SK-N-SH (cell line): ENCODE measurements around the gene CNRIP1. TPM values are rescaled to one million over a fixed set of nuclear protein-coding genes. Genes with fewer than 3 reads are reported as not detected.

Experiments used
- CTCF ChIA-PET: fragments of 300-600, 350-600 bp; formaldehyde crosslinking; extraction: SDS; loops from one replicate; lab custom pipeline; 2021; lab: Yijun Ruan, JAX
- POLR2A ChIA-PET: fragments of 350-600 bp; sonication (Branson Sonifier 250); formaldehyde crosslinking; extraction: SDS; loops from one replicate; lab custom pipeline; 2020; ENCODE audit warnings: antibody characterized with exemption, inconsistent platforms; lab: Yijun Ruan, JAX
- DNase-seq: peaks from one replicate; pipeline ENCODE4 v3.0.0; 2012
- H2AFZ ChIP-seq: fragments of 200-600 bp; sonication (generic); 2 replicates; pipeline ENCODE4 v1.8.1; 2016; ENCODE audit warnings: antibody characterized with exemption, mild to moderate bottlenecking, low read depth
- H3F3A ChIP-seq: fragments of 200-600 bp; sonication (generic); replicated peaks from 2 replicates; pipeline ENCODE3; 2016; ENCODE audit warnings: antibody characterized with exemption, mild to moderate bottlenecking; ENCODE audit not compliant: insufficient read depth
- H3K27ac ChIP-seq, 2 experiments: fragments of 200-500 bp in 1 of 2; fragments of 200-600 bp in 1 of 2; sonication (Bioruptor generic) in 1 of 2; sonication (generic), shearing (Covaris generic) in 1 of 2; 2 replicates each; pipeline versions ENCODE4 v1.5.1 to v1.6.1; 2014 to 2016; ENCODE audit warnings: low read depth in 2 of 2, inconsistent platforms in 1 of 2, low read length in 1 of 2, mild to moderate bottlenecking in 1 of 2, mixed read lengths in 1 of 2
- H3K27me3 ChIP-seq: fragments of 200-600 bp; sonication (generic), shearing (Covaris generic); 2 replicates; pipeline ENCODE4 v1.6.1; 2016; ENCODE audit warnings: mixed run types; ENCODE audit not compliant: insufficient read depth
- H3K36me3 ChIP-seq, 2 experiments: fragments of 200-500 bp in 1 of 2; fragments of 200-600 bp in 1 of 2; sonication (Bioruptor generic) in 1 of 2; sonication (generic) in 1 of 2; replicated peaks in 1 of 2; 2 replicates each; pipeline versions ENCODE3 to v1.5.1; 2014 to 2016; ENCODE audit warnings: low read length in 1 of 2, mild to moderate bottlenecking in 1 of 2; ENCODE audit not compliant: insufficient read depth in 2 of 2, control insufficient read depth in 1 of 2
- H3K4me1 ChIP-seq, 2 experiments: fragments of 200-500 bp in 1 of 2; fragments of 200-600 bp in 1 of 2; sonication (Bioruptor generic) in 1 of 2; sonication (generic), shearing (Covaris generic) in 1 of 2; 2 replicates each; pipeline versions ENCODE4 v1.5.1 to v1.6.1; 2014 to 2016; ENCODE audit warnings: low read depth in 1 of 2, low read length in 1 of 2, mixed run types in 1 of 2; ENCODE audit not compliant: insufficient read depth in 2 of 2, control insufficient read depth in 1 of 2
- H3K4me2 ChIP-seq: fragments of 200-600 bp; sonication (generic), shearing (Covaris generic); 2 replicates; pipeline ENCODE4 v1.6.1; 2017; ENCODE audit warnings: mixed run types
- H3K4me3 ChIP-seq, 2 experiments: fragments of 200-500 bp in 1 of 2; fragments of 200-600 bp in 1 of 2; sonication (Bioruptor generic) in 1 of 2; sonication (generic), shearing (Covaris generic) in 1 of 2; 2 replicates each; pipeline versions ENCODE4 v1.5.1 to v1.8.1; 2014 to 2016; ENCODE audit warnings: low read depth in 2 of 2, inconsistent platforms in 1 of 2, low read length in 1 of 2, mild to moderate bottlenecking in 1 of 2, mixed read lengths in 1 of 2, moderate library complexity in 1 of 2
- H3K79me2 ChIP-seq: fragments of 200-600 bp; sonication (generic); 2 replicates; pipeline ENCODE4 v1.8.1; 2017; ENCODE audit warnings: mild to moderate bottlenecking; ENCODE audit not compliant: insufficient read depth
- H3K9ac ChIP-seq: fragments of 200-600 bp; sonication (generic); 2 replicates; pipeline ENCODE4 v1.6.1; 2017; ENCODE audit warnings: mixed run types
- H3K9me2 ChIP-seq: fragments of 200-600 bp; sonication (generic); 2 replicates; pipeline ENCODE4 v1.6.1; 2017; ENCODE audit warnings: mixed run types
- H3K9me3 ChIP-seq: fragments of 200-600 bp; sonication (generic); 2 replicates; pipeline ENCODE4 v1.6.1; 2017; ENCODE audit warnings: mixed run types, mild to moderate bottlenecking, moderate library complexity
- H4K20me1 ChIP-seq: fragments of 200-600 bp; sonication (generic); 2 replicates; pipeline ENCODE4 v1.6.1; 2017; ENCODE audit warnings: mild to moderate bottlenecking, mixed run types; ENCODE audit not compliant: insufficient read depth
- CHD2 ChIP-seq: fragments of 150-350 bp; IDR thresholded peaks from 2 replicates; pipeline ENCODE4 v1.6.1; 2018; ENCODE audit warnings: low read length; ENCODE audit not compliant: partially characterized antibody
- ELF1 ChIP-seq: IDR thresholded peaks from 2 replicates; pipeline ENCODE4 v1.4.0; 2012
- EZH2phosphoT487 ChIP-seq: fragments of 200-600 bp; sonication (generic); IDR thresholded peaks from 2 replicates; pipeline ENCODE4 v1.6.1; 2017; ENCODE audit warnings: low read depth, mixed run types, mild to moderate bottlenecking, antibody characterized with exemption, moderate library complexity, borderline replicate concordance
- FOSL2 ChIP-seq: IDR thresholded peaks from 2 replicates; pipeline ENCODE4 v1.4.0; 2012; ENCODE audit warnings: low read depth, mild to moderate bottlenecking, moderate library complexity, borderline replicate concordance
- FOXJ3 ChIP-seq: sonication (generic); formaldehyde crosslinking; IDR thresholded peaks from 2 replicates; pipeline ENCODE4 v1.5.1; 2020; ENCODE audit warnings: mild to moderate bottlenecking, missing genetic modification reagents
- FOXM1 ChIP-seq: IDR thresholded peaks from 2 replicates; pipeline ENCODE4 v1.4.0; 2012; ENCODE audit warnings: low read depth, mild to moderate bottlenecking
- GABPA ChIP-seq: IDR thresholded peaks from 2 replicates; pipeline ENCODE4 v1.4.0; 2012; ENCODE audit warnings: low read depth, mild to moderate bottlenecking
- MEF2A ChIP-seq: IDR thresholded peaks from 2 replicates; pipeline ENCODE4 v1.4.0; 2012; ENCODE audit warnings: low read depth, borderline replicate concordance
- MXI1 ChIP-seq: IDR thresholded peaks from 2 replicates; pipeline ENCODE4 v1.6.1; 2012; ENCODE audit warnings: mild to moderate bottlenecking, low read depth, low read length, improper control_type of control experiment
- NRF1 ChIP-seq: IDR thresholded peaks from 2 replicates; pipeline ENCODE4 v1.6.1; 2012; ENCODE audit warnings: low read depth, mild to moderate bottlenecking, low read length
- PBX3 ChIP-seq: IDR thresholded peaks from 2 replicates; pipeline ENCODE4; 2012
- POLR2AphosphoS5 ChIP-seq: IDR thresholded peaks from 2 replicates; pipeline ENCODE4 v1.6.1; 2012; ENCODE audit warnings: low read depth, low read length
- RCOR1 ChIP-seq: fragments of 150-350 bp; IDR thresholded peaks from 2 replicates; pipeline ENCODE4 v1.6.1; 2017; ENCODE audit warnings: antibody characterized with exemption, low read length
- RXRA ChIP-seq: IDR thresholded peaks from 2 replicates; pipeline ENCODE4 v1.4.0; 2012; ENCODE audit warnings: low read depth, mild to moderate bottlenecking, borderline replicate concordance
- SMC3 ChIP-seq: IDR thresholded peaks from 2 replicates; pipeline ENCODE4 v1.6.1; 2012; ENCODE audit warnings: low read depth, low read length, improper control_type of control experiment
- TAF1 ChIP-seq: IDR thresholded peaks from 2 replicates; pipeline ENCODE4 v1.6.1; 2012; ENCODE audit warnings: low read depth, mild to moderate bottlenecking, low read length, moderate library complexity, borderline replicate concordance
- TCF12 ChIP-seq: IDR thresholded peaks from 2 replicates; pipeline ENCODE4 v1.4.0; 2012
- USF1 ChIP-seq: IDR thresholded peaks from 2 replicates; pipeline ENCODE4 v1.4.0; 2012; ENCODE audit warnings: low read depth, borderline replicate concordance
- WGBS: methylation state at CpG from one replicate; pipeline ENCODE4 v1.1.6; 2017; ENCODE audit warnings: low lambda C conversion rate; 5-methylcytosine and 5-hydroxymethylcytosine counted together
- polyA plus RNA-seq, 3 experiments: library from polyadenylated mRNA; depleted of rRNA; stranded (reverse); fragments of >200 nt; gene quantifications; 2 replicates each; pipeline ENCODE4 v1.2.3, GENCODE V29; 2012
- TF ChIP-seq, protein P1 (sequence below): fragments of 150-350 bp; IDR thresholded peaks from 2 replicates; pipeline ENCODE4 v1.6.1; 2017; ENCODE audit warnings: antibody characterized with exemption, low read length, low read depth, borderline replicate concordance
- TF ChIP-seq, protein P2 (sequence below): IDR thresholded peaks from 2 replicates; pipeline ENCODE4 v1.4.0; 2012; ENCODE audit warnings: low read depth
- TF ChIP-seq, protein P3 (sequence below): fragments of 150-350 bp; IDR thresholded peaks from 2 replicates; pipeline ENCODE4 v1.6.1; 2016; ENCODE audit warnings: mild to moderate bottlenecking, low read depth, low read length

Gene CNRIP1
- polyA plus RNA-seq, 1 of the 3 experiments (the other 2 are of a cell fraction): 55.5 TPM

GRCh38 chr2:68287580-68288441 lies 31.9 kb downstream of the CNRIP1 start:
- POLR2A ChIA-PET: no interaction called here
- H2AFZ ChIP-seq: no peak overlapping the region

GRCh38 chr2:68284896-68285295 lies 34.9 kb downstream of the CNRIP1 start:
- POLR2A ChIA-PET: no interaction called here
- Histone ChIP-seq H3K9me2 (no peaks in the 10 kb centered on the region), H3K9me3 (no peaks in the 10 kb centered on the region), H3K79me2 (no peaks in the 10 kb centered on the region), H4K20me1 (no peaks in the 10 kb centered on the region), H2AFZ (no peak overlapping the region), H3K4me3 (no peak overlapping the region), H3K27me3 (no peaks in the 10 kb centered on the region), H3K4me2 (no peak overlapping the region), H3K4me1 (peaks cover 0 to 5% of the 10 kb centered on the region in 2 experiments; a peak in 2 of 4 replicates), H3K27ac (no peak overlapping the region), H3K9ac (no peak overlapping the region), H3K36me3 (peaks cover 0 to 3% of the 10 kb centered on the region in 2 experiments), H3F3A (peaks cover 7% of the 10 kb centered on the region)
- WGBS: 82% methylated on average over 3 of the region's 3 CpGs
- TF ChIP-seq FOXM1: no peak
- TF ChIP-seq CHD2: no peak
- no peak for TF ChIP-seq EZH2phosphoT487
- no peak for TF ChIP-seq TCF12
- TF ChIP-seq, protein P1, sequence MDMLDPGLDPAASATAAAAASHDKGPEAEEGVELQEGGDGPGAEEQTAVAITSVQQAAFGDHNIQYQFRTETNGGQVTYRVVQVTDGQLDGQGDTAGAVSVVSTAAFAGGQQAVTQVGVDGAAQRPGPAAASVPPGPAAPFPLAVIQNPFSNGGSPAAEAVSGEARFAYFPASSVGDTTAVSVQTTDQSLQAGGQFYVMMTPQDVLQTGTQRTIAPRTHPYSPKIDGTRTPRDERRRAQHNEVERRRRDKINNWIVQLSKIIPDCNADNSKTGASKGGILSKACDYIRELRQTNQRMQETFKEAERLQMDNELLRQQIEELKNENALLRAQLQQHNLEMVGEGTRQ: no peak
- no peak for TF ChIP-seq POLR2AphosphoS5
- no peak for TF ChIP-seq FOXJ3 (CRISPR knock-in tag)
- no peak for TF ChIP-seq ELF1
- TF ChIP-seq FOSL2: no peak
- no peak for TF ChIP-seq PBX3
- TF ChIP-seq TAF1: no peak
- no peak for TF ChIP-seq GABPA
- no peak for TF ChIP-seq NRF1
- TF ChIP-seq, protein P2, sequence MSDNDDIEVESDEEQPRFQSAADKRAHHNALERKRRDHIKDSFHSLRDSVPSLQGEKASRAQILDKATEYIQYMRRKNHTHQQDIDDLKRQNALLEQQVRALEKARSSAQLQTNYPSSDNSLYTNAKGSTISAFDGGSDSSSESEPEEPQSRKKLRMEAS: no peak
- TF ChIP-seq SMC3: no peak
- TF ChIP-seq MEF2A: no peak
- TF ChIP-seq MXI1: no peak
- CTCF ChIA-PET: interaction anchor here (1.0 to 5.7 kb wide), 8 partner anchors 9 to 163 kb away, joined by 3 to 76 read pairs (median 6); no protein-coding TSS in a partner anchor
- peak; percentile 17 for DNase-seq

More at GRCh38 chr2:68287580-68288441, 31.9 kb downstream of the CNRIP1 start:
- Histone ChIP-seq H3K27me3 (no peaks in the 10 kb centered on the region), H3K36me3 (peaks cover 0 to 7% of the 10 kb centered on the region in 2 experiments), H3K27ac (no peak overlapping the region), H3K79me2 (no peaks in the 10 kb centered on the region), H3K9me3 (no peaks in the 10 kb centered on the region)
- DNase-seq: no peak
- 76% methylated on average over 10 of the region's 10 CpGs for WGBS
- TF ChIP-seq, protein P3, sequence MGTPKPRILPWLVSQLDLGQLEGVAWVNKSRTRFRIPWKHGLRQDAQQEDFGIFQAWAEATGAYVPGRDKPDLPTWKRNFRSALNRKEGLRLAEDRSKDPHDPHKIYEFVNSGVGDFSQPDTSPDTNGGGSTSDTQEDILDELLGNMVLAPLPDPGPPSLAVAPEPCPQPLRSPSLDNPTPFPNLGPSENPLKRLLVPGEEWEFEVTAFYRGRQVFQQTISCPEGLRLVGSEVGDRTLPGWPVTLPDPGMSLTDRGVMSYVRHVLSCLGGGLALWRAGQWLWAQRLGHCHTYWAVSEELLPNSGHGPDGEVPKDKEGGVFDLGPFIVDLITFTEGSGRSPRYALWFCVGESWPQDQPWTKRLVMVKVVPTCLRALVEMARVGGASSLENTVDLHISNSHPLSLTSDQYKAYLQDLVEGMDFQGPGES: no peak
- TF ChIP-seq RCOR1 (no peak), RXRA (no peak), GABPA (no peak), USF1 (no peak)
- TF ChIP-seq, all 33 proteins: peak for 0
- Histone ChIP-seq H3K4me1 (peaks cover 0 to 5% of the 10 kb centered on the region in 2 experiments; a peak in 2 of 4 replicates), H3F3A (peaks cover 7% of the 10 kb centered on the region), H3K9ac (no peak overlapping the region), H3K4me2 (no peak overlapping the region), H3K9me2 (no peaks in the 10 kb centered on the region), H4K20me1 (no peaks in the 10 kb centered on the region), H3K4me3 (no peak overlapping the region)
- CTCF ChIA-PET: no interaction called here
